Measurements from ENCODE around the gene TRIM52.
A peak's percentile ranks its signal among the peaks of the same experiment; 100 is the strongest.
"Not testable (repeated sequence)": the region's sequence is repeated elsewhere in the genome, so short reads cannot be mapped to it uniquely, and the experiment has no call there.

TRIM52 gene

DNA sequence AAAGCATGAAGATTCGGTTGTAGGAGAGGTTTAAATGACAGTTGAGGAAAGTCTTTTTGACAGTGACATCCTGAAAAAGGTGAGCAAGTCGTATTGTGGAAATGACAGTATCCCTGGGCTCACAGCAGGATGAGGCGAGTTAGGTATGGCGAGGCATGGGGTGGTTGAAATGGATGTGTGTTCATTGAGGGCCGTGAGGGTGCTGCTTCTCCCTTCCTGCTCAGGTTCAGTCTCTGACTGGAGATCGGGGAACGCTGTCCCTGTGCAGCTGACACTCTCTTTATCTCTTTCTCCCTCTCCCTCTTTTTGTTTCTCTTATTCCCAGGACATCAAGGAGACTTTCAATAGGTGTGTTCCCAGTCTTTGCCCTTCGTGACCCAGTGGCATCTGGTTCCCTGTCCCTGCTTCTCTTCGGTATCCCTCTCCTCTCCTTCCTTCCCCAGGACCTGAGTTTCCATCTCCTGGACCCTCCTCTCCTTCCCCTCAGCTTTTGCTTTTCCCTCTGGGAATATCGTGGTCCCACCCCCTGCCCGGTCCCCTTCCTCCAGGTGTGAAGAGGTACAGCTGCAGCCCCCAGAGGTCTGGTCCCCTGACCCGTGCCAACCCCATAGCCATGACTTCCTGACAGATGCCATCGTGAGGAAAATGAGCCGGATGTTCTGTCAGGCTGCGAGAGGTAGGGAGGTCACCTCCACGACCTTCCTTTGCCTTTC is 27.7 kb downstream of the TRIM52 start:
- DNase-seq: no peak

DNA sequence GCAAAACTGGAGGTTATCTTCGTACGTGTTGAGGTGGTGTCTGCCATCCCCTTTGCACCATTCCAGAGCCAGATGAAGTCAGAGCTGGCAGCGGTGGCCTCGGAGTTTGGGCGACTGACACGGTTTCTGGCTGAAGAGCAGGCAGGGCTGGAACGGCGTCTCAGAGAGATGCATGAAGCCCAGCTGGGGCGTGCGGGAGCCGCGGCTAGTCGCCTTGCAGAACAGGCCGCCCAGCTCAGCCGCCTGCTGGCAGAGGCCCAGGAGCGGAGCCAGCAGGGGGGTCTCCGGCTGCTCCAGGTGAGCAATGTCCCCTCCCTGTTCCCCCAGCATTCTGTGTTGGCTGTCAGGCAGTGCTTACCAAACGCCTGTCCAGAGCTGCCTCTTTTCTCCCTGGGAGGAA is 28.4 kb downstream of the TRIM52 start:
- DNase-seq: no peak

DNA sequence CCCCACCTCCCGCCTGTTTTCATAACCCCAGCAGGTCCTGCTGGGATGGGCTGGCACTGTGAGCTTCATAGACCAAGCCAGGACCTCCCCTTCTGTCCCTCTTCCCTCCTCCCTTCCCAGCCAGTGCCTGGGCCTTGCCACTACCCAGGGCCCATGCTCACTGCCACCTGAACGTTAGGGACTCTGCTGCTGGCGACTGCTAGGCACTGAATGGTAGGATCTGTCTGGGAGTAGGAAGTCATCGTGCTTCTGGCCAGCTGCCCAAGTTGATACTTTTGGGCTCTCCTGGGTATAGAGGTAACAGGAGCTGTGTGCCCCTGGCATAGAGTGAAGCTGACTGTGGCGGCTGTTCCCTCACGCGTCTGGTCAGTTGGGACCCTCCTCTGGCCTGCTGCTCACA is 29.5 kb downstream of the TRIM52 start:
- no peak for DNase-seq

DNA sequence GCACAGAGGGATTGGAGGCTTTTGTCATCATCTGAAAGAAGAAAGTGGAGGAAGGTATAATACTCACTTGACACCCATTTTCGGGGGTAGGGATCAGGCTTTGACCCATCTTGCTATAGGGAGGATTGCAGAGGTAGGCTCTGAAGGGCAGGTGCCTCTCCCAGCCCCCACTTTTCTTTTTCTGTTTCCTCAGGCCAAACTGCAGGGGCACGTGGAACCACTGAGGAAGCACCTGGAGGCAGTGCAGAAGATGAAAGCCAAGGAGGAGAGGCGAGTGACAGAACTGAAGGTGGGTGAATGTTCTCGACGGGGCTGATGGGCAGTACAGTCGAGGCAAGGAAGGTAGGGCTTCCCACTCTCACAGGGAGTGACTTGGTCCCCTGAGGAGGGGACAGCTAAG is 30.4 kb downstream of the TRIM52 start:
- DNase-seq: no peak

DNA sequence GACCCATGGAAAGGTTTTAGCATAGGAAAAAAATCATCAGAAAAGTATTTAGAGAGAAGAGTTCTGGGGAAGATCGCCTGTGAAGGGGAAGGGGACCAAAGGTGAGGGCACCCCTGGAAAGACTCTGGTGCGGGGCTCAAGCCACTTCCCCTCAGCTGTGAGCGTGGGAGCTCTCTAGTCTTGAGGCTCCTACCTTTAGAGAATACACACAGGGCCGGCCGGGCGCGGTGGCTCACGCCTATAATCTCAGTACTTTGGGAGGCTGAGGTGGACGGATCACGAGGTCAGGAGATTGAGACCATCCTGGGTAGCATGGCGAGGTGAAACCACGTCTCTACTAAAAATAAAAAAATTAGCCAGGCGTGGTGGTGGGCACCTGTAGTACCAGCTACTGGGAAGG is 30.9 kb downstream of the TRIM52 start:
- DNase-seq: no peak

DNA sequence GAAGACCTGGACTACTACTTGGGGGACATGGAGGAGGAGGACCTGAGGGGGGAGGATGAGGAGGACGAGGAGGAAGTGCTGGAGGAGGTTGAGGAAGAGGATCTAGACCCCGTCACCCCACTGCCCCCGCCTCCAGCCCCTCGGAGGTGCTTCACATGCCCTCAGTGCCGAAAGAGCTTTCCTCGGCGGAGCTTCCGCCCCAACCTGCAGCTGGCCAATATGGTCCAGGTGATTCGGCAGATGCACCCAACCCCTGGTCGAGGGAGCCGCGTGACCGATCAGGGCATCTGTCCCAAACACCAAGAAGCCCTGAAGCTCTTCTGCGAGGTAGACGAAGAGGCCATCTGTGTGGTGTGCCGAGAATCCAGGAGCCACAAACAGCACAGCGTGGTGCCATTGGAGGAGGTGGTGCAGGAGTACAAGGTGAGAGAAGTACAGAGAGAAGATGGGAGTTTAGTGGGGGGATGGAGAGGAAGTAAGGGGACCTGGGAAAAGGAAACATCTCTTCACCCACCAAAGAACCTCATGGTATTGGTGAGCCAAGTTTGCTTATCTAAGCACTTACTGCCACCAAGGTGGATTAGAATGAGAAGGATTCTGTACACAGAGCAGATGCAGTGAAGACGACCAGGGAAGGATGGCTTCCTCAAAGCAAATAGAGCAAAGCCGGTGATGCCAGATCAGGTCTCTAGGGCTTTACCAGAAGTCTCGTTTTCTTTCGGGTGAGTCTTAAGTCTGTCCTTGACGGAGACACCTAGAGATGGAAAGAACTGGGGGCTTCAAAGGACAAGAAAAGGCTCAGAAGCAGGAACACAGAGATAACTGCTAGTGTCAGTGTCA is 36.3 kb downstream of the TRIM52 start:
- peak; percentile 52 for DNase-seq

DNA sequence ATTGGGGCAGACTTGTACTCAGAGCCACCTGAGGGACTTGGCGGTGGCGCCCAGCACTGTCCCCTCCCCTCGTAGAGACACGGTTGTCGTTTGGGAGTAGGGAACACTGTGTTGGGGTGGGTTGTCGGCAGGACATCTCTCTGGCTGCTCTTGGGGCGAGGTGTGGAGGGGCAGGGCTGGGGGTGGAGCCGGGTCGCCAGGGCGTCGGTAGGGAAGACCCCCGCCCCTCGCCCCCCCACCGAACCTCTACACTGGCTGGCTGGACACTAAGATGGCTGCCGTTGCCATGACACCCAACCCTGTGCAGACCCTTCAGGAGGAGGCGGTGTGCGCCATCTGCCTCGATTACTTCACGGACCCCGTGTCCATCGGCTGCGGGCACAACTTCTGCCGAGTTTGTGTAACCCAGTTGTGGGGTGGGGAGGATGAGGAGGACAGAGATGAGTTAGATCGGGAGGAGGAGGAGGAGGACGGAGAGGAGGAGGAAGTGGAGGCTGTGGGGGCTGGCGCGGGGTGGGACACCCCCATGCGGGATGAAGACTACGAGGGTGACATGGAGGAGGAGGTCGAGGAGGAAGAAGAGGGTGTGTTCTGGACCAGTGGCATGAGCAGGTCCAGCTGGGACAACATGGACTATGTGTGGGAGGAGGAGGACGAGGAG is 37.1 kb downstream of the TRIM52 start:
- DNase-seq: no peak

DNA sequence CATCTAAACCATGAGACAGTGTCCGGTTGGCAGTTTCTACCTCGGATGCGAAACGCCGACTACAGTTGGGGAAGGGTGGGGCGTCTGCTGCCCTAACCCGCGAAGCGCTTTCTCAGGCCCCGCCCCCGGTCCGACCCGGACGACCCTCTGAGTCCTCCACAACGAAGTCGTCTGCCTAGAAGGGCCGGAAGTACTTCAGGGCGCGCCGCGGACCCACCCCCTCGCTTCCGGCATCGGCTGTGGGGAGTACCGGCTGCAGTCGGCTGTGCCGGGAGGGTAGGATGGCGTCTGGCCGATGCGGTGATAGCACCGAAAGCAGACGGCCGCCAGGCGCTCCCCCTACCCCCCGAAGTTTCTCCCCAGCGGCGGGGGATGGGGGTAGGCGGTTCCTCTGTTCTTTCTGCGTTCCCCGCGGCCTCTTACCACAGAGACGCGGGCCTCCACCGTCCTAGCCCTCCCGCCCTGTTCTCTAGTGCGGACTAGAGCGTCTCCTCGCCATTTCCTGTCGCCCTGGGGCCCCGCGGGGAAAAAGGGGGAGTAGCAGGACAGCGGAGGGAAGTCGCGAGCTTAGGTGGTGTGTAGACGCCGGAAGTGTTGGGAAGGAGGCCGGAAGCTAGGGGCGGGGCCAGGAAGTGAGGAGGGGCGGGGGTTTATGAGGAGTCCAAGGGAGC is 37.8 kb downstream of the TRIM52 start, which contains the start of gene TRIM41:
TRIM41 (plus strand) TSS at position 224 of the 671 bp plus-strand sequence. CDS start 719 bp downstream, outside the sequence.
- peak; percentile 99 for DNase-seq

DNA sequence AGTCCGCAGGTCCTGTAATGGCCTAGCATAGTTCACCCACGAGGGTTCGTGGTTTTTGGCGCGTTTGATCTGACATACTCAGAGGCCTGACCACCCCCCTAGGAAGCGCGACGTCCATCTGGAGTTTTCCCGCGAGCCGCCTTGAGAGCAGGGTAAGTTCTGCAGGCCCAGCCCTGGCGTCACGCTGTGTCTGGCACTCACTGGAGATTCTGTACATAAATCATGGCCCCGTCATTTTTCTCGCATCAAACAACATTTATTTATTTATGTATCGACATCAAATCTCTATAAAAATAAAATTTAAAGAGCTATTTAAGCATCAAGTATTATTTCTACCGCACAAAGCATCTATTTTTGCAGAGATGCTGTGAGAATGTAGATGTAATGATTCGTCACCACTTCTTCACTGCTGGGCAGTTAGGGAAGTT is 38.3 kb downstream of the TRIM52 start:
- no peak for DNase-seq

DNA sequence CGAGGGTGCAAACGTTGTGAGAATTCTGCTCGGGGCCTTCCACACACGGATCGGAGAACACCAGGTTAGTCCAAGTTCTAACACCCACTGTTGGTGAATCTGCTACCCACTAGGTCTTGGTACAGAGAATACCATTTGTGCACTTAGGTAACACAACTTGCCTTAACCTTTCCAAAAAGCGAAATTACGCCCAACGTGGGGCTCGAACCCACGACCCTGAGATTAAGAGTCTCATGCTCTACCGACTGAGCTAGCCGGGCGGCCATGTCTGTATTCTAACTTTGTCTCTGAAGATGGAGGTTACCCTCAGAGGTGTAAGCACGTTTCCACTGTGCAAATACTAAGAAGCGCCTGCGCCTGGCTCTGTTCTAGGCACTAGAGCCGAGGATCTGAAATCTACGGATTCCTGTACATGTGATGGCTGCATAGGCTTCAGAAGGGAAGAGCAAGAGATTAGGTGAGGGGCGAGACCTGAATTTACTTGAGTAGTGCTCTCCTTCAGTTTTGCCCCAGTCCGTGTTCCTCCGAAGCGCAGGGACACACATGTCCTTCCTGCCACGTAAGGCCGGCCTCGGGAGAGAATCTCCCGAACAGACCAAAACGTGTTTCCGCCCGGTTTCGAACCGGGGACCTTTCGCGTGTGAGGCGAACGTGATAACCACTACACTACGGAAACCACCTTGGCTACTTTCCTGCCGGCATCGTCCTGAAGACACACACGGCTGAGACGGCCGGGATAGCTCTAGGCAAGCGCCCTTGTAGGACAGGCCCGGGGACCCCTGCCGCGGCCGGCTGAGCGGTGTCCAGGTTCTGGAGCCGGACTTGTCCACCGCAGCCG is 38.9 kb downstream of the TRIM52 start:
- peak; percentile 92 for DNase-seq

DNA sequence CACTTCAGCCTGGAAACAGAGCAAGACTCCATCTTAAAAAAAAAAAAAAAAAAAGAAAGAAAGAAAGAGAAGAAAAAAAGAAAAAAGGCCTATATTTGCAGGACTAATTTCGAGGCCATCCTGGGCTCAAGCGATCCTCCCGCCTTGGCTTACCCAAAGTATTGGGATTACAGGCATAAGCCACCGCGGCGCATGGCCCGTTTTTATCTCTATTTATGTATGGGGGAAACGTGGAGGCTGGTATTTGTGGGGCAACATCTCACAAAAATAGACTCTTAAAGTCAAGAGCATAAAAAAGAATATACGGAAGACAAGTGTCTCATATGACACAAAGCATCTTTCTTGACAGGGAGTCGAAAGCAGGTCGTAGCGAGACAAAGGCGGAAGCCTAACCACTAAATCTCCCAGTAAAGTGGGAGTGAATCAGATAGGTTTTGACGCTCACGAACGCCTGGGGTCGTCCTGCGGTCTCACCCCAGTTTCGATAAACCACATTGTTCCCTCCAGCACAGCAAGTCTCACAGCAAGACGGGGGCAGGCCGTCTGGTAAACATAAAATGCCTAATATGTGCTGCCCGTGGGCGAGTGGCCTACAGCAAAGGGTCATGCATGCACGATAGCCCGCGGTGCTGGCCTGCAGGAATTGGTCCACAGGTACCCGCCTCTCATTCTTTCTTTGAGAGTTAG is 39.7 kb downstream of the TRIM52 start:
- peak; percentile 69 for DNase-seq

DNA sequence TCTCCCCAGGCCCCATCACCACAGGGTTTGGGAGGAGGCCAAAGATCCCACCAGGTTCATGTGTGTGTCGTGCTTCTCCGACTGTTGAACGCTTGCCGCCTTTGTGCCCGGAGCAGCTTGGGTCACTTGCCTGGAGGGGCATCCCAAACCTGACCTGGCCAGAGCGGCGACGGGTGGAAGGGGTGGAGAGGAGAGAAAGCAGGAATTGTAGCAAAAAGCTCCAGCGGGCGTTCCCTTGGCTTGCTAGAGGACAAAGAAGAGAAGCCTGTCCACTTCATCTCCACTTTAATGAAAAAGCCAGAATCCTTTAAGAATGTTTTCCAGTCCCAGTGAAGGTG is 40.8 kb downstream of the TRIM52 start:
- no peak for DNase-seq

DNA sequence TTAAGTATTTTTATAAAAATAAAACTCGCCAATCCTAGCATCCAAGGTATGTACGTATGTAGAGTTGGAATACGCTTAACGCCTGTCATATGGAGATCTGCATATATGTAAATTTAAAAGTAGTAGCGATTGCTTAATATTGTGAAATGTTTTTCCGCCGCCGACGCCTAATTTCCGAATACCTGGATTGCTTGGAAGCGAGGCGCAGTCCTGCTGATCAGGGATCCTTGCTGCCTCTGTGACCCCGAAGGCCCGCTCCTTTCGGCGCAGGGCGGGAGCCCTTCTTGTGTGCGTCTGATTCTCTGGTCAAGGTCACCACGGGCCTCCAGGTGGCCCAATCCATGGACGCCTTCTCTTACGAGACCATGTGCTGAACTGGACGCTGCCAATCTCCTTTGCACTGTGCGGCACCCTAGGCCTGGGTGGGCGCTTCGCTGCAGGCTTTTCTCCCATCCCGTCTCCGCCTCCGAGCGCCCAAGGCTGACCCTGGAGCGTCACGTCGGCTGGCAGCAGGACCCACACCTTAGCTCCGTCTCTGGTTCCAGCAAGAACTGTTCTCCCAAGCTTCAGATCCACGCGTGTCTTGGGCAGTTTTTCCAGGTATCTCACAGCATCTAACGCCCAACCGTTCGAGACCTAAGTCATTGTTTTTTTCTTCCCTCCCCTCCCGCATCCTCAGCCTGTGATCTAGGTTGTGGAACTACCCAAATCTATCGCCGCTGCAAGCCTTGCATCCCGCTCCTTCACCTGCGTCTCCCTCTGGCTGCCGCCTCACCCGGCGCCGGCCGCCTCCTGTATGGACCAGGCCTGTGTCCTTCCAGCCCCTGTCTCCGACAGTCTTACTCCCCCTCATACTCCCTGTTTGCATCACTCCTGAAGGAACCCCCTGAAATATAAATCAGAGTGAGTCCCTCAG is 41.4 kb downstream of the TRIM52 start:
- DNase-seq: no peak

DNA sequence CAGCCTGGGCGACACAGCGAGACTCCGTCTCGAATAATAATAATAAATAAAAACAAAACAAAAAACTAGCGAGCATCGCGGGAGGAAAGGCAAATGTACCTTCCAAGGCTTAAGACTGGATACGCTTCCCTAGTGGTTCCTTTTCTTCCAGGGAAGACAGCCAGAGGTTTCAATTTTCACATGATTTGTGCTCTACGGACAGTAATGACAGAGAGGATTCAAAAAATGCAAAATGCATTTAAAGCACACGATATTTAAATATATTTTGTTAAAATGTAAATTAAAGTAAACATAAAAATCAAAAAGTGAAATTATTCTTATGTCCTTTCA is 42.2 kb downstream of the TRIM52 start:
- no peak for DNase-seq

DNA sequence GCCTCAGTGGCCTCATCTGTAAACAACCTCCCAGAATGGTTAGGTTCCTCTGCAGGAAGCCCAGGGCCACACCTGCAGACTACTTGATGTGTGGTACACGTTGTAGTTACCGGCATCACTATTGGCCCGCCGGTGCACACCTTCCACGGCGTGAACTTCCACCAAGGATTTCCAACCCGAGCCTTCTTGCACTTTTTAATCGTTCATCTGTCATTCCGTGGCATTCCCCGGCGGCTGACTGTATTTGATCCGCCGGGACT is 43.2 kb downstream of the TRIM52 start:
- peak; percentile 61 for DNase-seq

DNA sequence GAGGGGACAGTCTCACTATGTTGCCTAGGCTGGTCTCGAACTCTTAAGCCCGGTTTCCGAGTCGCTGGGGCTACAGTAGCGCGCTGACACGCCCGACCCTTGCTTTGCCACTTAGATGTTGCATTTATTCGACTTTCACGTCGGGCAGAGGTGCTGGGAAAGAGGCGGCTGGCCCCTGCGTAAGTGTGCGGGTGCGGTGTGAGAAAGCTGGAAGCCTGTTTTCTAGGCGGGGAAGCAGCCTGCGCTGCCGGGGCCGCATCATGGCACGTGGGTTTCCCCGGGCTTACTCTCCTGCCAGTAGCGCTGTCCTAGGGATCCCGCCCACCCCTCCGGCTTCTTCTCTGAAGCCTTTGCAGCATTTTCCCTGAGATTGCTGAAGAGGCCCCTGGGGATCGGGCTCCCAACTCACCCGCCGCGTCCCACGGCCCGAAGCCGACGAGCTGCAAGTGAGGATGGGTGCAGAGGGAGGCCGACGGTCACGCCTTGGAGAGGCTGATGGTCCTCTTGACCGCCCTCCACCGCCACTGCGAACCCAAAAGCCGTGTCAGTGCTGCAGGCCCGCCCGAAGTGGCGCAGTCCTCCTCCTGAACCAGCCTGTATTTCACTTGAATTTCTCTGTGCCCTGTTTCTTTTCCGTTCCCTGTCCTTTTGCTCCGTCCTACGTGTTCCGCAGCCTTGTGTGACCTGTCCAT is 43.7 kb downstream of the TRIM52 start:
- peak; percentile 72 for DNase-seq

DNA sequence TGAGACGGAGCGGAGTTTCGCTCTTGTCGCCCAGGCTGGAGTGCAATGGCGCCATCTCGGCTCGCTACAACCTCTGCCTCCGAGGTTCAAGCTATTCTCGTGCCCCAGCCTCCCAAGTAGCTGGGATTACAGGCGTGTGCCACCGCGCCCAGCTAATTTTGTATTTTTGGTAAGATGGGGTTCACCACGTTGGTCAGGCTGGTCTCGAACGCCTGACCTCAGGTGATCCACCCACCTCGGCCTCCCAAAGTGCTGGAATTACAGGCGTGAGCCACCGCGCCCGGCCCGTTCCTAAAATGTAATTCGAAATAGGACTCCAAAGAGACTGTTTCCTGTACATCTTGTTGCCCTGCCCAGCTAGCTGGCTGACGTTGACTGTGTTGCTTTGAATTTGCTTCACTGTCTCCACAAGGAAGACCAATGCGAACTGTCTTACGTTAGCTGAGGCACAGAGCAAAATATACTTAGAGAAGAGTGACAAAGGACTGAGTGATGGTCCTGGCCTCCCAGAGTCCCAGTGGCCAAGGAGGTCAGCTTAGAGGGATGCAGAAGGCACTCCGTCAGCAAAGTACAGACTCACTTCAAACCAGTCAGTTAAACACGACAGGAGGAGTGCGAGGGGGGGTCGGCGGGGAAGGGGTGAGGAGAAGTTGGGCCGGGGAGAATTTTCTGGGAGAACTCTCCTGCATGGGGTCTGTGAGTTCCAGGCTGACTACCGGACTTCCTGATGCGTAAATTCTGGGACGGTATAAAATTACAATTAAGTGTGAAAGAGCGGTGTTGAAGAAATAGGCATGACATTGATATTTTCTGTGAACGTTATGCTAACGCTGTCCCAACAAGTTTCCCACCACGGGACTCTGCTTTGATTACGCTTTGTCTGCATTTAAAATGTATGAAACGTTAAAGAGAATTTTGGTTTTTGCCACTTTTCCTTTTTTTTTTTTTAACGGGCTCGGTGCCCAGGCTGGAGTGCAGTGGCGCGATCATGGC is 44.6 kb downstream of the TRIM52 start:
- DNase-seq: peak; percentile 63

DNA sequence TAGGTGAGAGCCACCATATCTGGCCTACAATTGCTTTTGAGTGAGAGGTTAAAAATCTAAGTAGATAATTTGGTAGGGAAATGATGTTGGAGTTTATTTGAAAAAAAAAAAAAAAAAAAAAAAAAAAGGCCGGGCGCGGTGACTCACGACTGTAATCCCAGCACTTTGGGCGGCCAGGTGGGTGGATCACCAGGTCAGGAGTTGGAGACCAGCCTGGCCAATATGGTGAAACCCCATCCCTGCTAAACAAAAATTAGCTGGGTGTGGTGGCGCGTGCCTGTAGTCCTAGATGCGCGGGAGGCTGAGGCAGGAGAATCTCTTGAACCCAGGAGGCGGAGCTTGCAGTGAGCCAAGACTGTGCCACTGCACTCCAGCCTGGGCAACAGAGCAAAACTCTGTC is 46.7 kb downstream of the TRIM52 start:
- DNase-seq: not testable (repeated sequence)

DNA sequence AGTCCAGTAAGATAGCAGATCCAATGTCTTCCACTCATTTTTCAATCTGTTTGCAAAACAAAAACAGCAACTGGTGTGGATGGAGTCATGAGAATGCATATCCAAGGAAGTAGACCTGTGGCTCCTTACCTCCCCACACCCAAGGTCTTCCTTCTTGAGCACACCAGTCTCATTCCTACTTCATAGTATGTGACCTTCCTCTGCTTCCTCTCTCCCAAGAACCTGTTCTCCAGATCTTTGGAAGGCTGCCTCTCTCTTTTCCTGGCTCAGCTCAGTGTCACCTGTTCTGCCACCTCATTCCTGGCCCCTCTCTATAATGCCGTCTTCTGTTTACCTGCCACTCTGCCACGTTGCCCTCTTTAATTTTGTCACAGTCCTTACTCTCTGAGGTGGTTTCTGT is 48.0 kb downstream of the TRIM52 start:
- DNase-seq: no peak
